Stimulated activated CD8-positive, alpha-beta memory T cell treated with anti-CD3 and anti-CD28 coated beads, Interleukin-4, amount 100 ng/mL, for 1 hour (primary cell): ENCODE results near the gene BANP.
"Not testable (repeated sequence)": the region's sequence is repeated elsewhere in the genome, so short reads cannot be mapped to it uniquely, and the experiment has no call there.

Experiments
- DNase-seq, 2 donors: peaks; one replicate each; pipeline ENCODE4 v3.0.0-alpha.2; 2020; ENCODE audit warnings: low read depth in 2 of 2, low spot score in 1 of 2

Gene BANP

DNA sequence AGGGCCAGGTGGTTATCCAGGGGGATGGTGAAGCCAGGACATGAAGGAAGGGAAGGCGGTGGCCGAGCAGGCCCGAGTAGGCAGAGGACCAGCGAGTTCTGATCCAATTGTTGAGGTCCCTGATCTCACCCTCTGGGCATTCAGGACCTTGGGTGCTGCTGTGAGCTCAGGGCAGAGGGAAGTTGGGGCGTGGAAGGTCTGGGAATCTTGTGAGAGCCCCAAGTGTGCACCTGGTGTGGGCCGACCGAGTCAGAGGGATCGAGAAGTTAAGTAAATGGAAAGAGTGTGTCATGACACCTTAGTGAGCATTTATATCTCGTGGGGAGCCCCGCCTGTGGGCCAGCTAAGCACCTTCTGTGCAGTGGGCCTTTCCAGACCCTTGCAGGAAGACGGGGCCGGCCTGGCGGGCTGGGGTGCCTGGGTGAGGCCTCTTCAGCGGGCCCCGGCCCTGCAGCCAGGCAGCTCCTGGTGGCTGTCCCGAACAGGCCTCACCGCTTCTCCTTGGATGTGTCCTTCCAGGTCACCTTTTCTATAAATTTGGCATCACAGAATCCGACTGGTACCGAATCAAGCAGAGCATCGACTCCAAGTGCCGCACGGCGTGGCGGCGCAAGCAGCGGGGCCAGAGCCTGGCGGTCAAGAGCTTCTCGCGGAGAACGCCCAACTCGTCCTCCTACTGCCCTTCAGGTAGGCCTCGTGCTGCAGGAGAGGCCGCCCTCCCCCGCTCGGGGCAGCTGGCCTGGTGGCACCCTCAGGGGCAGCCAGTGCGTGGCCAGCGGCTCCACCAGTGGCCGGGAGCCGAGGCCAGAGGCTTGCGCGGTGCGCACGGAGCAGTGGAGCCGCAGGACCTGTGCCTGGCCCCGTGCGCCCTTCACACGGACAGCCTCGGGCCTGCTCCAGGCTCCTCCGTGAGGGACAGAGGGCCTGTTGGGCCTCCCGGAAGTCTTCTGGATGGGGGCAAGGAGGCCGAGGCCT lies 76.0 kb downstream of the BANP start:
- DNase-seq = no peak

DNA sequence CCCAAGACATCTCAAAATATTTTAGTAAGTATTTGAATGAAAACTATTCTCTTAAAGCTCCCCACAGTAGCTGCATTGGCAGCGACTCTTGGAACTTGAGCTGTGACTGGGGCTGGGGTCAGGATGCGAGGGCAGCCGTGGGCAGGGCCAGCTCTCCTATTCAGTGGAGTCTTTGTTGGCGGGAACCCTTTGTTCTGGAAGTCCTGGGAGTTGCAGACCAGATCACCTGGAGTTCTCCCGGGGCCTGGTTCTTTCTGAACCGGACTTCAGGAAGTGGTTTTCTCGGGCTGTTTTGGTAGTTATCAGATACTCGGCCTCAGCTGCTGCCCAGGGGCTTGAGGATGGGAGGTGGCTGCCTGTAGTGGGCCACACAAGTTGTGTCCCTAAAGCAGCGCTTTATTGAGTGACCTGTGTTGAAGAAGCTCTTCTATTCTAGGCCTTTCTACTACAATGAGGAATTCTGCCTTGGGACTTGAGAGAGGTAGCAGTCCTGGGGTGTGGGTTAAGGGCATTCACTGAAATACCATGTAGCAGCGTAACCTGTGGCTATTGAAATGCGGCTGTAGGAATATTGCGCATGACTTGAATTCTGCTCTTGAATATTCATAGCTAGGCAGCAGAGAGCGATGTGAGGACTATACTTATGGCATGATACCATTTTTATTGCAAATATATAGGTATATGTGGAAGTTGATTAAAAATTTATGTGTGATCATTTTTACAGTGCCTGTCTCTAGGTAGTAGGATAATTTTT lies 77.1 kb downstream of the BANP start:
- not testable (repeated sequence) for DNase-seq

DNA sequence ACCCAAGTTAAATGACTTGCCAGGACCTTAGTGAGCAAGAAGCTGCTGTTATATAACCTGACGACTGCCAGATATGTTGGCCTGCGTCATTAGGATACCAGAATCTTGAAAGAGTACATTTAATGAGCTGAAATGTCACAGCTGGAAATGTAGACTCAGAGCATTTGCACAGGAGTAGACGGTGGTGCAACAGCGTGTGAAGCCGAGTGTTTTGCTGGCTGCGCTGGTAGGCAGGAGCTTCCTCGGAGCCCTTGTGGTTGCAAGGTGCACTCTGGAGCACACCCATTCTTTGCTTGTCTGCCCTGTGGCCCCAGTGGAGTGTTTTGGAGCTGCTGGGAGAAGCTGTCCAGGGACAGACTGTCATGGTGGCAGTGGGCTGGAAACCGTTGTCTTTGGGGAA lies 79.3 kb downstream of the BANP start:
- no peak for DNase-seq

DNA sequence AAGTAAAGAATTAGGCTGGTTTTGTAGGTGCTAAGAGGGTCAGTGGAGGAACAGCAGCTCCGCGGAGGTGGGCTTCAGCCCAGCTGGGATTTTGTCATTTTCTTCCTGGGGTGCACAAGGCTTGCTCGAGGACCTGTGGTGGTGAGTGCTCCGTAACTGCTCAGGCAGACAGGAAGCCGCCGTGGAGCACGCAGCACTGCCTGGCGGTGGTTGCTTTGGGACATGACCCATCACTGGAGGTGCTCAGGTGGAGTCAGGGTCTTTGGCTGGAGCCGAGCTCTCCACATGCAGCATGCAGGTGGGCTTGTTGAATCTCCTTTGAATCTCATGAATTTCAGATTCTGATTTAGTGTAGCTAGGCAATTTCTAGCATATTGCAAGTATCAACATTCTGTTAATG lies 79.7 kb downstream of the BANP start:
- DNase-seq = not testable (repeated sequence)

DNA sequence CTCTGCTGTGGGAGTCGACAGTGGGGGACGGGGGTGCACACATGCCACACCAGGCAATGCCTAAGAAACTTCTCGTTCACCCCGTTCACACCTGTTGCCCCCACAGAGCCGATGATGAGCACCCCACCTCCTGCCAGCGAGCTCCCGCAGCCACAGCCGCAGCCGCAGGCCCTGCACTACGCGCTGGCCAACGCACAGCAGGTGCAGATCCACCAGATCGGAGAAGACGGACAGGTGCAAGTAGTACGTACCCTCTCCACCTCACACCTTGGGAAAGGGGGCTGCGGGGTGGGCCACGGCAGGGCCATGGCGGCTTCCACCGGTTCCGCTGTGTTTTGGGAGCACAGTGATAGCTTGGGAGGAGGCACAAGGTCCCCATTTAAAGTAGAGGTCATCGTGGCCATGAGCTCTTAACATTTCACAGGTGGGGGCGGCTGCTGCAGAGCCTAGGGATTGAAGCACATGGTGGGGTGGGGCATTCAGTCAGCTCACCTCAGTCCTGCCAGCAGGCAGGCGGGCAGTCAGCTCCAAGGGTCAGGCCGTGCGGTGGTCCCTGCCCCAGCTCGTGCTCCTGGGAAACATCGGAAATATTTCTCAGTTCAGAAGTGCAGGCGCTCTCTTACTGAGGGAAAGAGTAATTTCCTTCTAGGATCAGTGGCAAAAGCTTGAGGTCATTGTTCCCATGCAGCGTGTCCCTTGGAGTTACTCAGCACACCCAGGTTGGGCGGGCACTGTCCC lies 81.9 kb downstream of the BANP start:
- DNase-seq = not testable (repeated sequence)

DNA sequence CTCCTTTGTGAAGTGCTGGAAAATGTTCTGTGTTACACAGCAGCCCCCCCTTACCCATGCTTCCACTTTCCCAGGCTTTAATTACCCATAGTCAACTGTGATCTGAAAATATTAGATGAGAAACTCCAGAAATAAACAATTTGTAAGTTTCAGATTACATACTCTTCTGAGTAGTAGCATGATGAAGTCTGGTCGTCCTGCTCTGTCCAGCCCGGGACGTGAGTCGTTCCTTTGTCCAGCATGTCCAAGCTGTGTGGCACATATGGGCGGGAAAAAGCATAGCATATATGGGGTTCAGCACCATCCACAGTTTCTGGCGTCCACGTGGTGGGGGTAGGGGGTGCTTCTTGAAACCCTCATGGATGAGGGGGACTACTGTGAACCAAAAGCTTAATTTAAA lies 83.5 kb downstream of the BANP start:
- no peak for DNase-seq

DNA sequence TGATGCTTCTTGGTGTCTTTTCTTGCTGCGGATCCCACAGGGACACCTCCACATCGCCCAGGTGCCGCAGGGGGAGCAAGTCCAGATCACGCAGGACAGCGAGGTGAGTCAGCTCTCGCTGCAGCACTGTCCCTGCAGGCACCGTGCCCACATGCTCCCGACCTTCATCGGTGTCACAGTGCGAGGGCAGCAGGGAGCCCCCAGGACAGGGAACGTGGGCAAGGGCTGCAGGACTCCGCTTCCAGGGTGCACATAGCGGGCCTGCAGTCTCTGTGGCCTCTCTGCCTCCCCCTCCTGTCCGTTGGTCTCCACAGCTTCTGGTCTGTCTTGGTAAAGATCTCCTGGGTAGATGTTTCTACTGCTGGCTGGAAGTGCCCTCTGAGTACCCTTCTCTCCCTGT lies 84.1 kb downstream of the BANP start:
- DNase-seq = no peak

DNA sequence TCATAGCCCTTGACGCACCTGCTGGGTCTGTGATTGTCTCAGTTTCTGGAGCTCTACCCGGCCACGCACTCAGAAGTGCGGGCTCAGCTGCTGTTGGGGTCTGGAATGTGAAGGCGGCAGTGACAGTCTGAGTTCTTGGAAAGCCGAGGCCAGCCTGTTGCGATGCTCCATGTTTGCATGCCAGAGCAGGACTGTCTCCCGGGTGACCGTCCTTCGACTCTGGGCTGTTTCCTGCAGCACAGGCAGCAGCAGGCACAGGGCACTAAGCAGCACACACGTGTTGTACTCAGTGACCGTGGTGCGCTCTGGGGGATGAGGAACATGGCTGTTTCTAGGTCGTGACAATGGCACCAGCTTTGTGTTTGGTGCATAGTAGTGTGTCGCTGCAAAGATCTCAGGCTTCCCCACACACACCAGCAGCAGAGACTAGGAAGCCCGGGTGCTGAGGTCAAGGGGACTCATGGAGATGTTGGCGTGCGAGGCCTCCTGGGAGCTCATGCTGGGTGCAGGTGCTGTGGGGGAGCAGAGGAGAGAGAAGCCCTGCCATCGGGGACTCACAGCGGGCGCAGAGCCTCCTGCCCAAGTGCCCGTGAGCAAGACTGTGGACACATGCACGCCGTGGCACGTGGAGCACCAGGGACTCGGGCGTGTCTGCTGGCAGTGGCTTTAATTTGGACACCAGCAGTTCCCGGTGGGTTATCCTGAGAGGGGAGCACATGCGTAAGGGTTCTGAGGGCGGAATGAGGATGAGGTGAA lies 84.8 kb downstream of the BANP start:
- DNase-seq = not testable (repeated sequence)

DNA sequence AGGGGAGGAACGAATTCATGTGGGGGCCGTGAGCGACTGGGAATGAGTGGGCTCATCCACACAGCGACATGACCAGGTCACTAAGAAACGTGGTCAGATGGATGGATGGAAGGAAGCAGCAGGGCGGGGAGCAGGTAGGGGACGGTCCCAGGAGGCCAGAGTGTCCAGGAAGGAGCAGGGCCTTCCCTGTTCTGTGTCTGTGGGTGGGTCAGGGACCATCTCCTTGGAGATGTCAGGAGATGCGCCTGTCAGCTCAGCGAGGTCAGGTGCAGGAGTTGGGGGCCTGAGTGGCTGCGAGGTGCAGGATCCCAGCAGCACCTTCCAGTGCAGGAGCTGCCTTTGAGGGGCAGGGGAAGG lies 85.4 kb downstream of the BANP start:
- DNase-seq = not testable (repeated sequence)

DNA sequence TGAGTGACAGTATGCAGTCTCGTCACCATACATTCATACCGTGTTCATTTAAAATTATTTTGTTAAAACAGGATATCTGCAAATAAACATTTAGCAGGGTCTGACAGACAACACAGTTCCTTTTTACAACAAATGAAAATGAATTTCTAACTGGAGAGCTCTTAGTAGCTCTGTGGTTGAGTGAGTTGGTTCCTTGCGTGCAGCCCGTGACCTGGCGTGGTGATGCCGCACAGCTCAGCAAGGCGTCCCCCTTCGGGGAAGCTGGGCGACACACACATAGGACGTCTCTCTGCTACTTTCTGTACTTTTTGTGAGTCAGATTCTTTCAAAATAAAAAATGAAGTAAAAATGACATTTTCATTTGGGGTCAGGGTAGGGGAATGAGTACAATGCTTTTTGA lies 86.1 kb downstream of the BANP start:
- not testable (repeated sequence) for DNase-seq

DNA sequence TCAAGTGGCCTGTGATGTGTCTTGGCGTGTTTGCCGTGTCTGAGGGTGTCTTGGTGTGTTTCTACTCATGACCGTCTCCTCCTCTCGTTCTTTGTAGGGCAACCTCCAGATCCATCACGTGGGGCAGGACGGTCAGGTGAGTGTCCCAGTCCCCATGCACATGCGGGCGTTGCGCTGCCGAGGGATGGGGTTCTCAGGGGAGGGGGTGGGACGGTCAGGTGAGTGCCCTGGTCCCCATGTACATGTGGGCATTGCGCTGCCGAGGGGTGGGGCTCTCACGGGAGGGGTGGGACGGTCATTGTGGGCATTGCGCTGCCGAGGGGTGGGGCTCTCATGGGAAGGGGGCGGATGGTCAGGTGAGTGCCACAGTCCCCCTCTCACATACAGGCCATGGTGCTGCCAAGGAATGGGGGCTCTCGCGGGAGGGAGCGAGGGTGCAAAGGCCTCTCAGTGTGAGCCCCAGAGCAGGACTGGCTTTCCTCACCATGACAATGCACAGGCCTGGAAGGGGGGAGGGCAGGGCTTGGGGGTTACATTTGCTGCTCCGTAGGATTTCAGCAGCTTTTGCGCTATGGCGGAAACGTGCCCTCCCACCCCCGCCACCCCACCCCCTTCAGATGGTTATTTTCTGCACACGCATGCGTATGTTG lies 86.8 kb downstream of the BANP start:
- not testable (repeated sequence) for DNase-seq

DNA sequence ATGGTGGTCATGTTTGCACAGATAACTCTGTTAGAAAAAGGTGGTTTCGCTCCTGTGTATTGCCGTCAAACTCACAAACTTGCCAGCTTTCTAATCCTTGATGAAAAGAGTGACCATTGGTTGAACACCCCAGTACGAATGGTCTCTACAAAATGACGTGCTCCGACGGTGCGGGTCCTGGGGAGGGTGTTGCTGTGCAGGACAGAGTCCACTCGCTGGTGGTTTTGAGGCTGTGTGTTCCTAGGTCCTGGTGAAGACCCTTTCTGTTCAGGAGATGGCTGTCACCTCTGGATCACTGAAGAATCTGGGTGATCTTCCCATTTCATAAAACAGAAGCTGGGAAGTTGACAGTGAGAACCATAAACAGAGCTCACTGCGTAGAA lies 87.3 kb downstream of the BANP start:
- DNase-seq = not testable (repeated sequence)

DNA sequence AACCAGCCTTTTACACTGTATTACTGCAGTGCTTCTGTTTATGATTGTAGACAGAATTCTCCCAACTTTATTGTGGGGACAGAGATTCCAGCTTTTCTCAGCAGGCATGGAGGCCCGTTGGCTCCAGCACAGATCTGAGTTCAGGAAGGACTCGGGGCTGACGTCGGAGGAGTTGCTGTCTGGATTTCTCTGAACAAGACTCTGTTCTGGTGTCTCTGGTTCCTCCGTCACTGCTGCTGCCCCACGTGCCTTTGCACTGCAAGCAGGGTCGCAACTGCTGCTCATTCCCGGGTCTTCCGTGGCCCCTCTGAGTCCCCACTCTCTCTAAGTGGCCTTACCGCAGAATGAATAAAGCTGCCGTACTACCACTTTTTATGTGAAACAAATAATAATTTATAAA lies 88.4 kb downstream of the BANP start:
- DNase-seq = no peak

DNA sequence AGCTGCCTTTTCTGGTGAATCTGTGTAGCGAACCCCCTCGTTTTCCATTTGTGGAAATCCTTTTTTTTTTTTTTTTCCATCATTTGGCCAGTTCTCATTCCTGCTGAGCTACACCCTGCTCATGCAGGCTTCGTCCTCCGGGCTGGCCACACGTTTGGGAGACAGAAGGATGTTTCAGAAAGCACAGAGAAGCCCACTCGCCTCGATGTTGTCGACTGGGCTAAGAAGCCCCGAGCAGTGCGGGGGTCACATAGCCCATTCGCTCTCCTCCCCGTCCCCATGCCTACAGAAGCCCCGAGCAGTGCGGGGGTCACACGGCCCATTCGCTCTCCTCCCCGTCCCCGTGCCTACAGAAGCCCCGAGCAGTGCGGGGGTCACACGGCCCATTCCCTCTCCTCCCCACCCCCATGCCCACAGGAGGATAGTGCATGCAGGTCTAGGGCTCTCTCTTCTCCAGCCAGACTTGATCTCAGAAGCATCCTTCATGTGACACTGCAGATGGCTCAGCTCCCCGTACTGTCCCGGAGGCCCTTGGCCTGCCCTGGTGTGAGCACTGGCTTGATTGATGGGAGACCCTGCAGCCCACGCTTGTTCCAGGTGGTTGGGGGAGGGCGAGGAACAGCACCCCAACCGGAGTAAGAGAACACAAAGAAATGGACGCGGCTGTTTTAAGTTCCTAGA lies 89.1 kb downstream of the BANP start:
- DNase-seq = not testable (repeated sequence)

DNA sequence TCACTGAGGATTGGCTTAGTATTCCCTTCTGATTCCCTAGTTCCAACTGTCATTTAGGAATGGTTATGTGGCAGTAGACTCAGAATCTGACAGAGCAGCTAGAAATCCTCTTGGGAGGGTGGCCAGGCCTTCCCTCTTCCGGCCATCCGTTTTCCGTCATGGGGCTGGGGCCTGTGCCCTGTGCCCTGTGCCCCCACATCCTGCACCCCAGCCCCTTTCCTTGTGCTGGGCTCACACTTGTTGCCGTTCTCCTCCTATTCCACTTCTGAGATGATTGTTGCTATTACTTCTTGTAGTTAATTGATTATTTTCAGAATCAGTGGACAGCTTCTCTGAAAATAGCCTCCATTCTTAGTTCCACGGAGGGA lies 89.6 kb downstream of the BANP start:
- DNase-seq = not testable (repeated sequence)

DNA sequence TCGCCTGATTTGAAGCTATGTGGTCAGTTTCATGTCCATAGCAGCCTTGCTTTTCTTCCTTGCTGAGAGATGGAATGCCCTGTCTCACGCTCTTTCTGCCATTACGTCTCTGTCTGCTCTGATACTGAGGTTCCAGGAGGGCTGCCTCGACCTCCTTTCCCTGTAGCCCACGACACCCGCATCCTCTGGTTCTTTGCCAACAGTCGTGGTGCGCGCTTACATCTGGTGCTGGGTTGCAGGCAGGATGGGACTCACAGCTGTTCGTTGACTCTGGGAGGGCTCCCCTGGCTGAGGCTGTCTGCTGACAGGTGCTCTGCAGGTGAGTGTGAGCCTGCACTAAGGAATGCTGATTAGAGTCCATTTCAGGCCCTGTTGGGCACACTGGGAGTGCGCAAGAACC lies 90.3 kb downstream of the BANP start:
- not testable (repeated sequence) for DNase-seq

DNA sequence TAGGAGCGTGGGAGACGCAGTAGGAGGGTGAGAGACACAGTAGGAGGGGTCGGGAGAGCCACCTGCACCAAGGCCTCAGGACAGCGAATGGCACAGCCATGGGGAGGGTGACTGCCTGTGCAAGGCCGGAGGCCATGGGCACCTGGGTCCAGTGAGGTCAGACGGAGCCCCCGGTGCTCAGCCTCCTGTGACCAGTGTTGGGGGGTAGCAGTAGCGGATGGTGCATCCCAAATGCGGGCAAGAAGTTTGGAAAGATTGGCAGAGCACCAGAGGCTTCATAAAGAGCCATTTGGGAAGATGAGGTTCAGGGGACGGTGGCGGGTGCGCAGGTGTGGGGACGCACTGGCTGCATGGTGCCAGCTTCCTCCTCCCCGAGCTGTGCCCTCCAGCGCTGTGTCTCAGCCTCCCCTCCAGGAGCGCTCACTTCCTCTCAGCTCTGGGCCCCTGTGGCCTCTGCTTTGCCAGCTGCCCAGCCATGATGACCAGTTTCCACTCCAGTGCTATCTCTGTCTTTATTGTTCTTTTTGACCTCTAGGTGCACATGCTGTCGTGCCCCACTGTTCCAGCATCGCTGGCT lies 90.8 kb downstream of the BANP start:
- DNase-seq = not testable (repeated sequence)

DNA sequence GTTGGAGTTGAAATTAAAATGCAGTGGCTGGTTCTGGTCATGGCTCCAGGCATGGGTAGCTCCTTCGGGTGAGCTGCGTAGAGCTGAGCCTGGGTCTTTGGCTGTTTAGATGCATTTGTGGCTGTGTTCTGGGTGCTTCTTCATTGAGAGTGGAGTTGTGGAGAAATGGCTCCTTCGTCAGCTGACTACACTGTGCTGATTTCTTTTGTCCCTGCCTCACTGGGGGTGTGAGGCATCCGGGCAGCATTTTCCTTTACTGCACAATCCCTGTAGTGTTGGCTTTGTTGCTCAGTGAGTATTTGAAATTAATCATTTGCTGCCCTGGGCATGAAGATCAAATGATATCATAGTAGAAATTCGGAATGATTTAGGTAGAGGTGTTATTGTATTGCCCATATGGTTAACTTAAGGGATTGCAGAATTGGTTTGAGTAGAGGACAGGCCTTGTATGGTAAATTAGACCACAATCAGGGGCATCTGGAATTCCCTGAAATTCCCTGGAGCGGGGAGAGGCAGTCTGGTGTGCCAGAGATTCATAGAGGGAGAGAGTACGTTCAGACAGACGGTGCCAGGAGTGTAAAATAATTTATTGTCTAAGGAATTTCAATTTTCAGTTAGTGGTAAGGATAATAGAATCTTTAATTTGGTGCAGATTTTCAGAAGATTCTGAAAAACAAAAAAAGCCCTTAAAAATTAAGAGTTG lies 92.1 kb downstream of the BANP start:
- DNase-seq = not testable (repeated sequence)

DNA sequence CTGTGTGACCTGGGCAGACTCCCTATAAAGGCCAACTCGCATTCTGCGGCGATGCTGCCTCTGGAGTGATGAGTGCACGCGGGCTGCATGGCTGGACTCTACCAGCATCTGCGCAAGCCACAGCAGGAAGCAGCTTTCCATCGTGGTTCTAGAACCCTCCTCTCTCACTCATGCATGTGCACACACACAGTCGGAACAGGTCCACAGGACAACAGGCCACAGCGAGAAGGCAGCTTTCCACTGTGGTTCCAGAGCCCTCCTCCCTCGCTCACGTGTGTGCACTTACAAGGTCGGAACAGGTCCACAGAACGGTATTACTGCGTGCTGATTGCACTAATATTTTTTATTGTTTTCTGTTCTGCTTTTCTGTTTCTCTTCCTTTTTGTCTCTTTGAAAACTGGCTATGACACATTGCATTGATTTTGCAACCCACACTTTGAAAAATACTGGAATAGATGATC lies 92.9 kb downstream of the BANP start:
- DNase-seq = not testable (repeated sequence)
